8988T (cell line): ENCODE data around the gene PLVAP.
A peak's percentile ranks its signal among the peaks of the same experiment; 100 is the strongest.

Source experiments
- DNase-seq: peaks from one replicate; pipeline ENCODE4 v3.0.0; 2011

The PLVAP gene

GRCh38 chr19:17357078-17357666, 20.0 kb downstream of the PLVAP start:
- DNase-seq, result no peak

- no peak for DNase-seq
Measured at GRCh38 chr19:17353386-17353785, 23.8 kb downstream of the PLVAP start.

- DNase-seq, result no peak
Measured at GRCh38 chr19:17352608-17353280, 24.4 kb downstream of the PLVAP start.

- DNase-seq, result no peak
Measured at GRCh38 chr19:17351815-17352435, 25.2 kb downstream of the PLVAP start.

GRCh38 chr19:17348700-17349099, 28.4 kb downstream of the PLVAP start:
- DNase-seq, result no peak

GRCh38 chr19:17347877-17348276, 29.3 kb downstream of the PLVAP start:
- no peak for DNase-seq

- DNase-seq, result no peak
Measured at GRCh38 chr19:17347361-17347760, 29.8 kb downstream of the PLVAP start.

- DNase-seq, result peak; percentile 88
Measured at GRCh38 chr19:17346109-17346671, 31.0 kb downstream of the PLVAP start.

- DNase-seq, result no peak
Measured at GRCh38 chr19:17341845-17342244, 35.3 kb downstream of the PLVAP start.

GRCh38 chr19:17341386-17341785, 35.8 kb downstream of the PLVAP start:
- DNase-seq, result no peak

- no peak for DNase-seq
Measured at GRCh38 chr19:17340871-17341357, 36.2 kb downstream of the PLVAP start.

GRCh38 chr19:17340302-17340870, 36.8 kb downstream of the PLVAP start:
- no peak for DNase-seq

GRCh38 chr19:17339088-17339741, 37.9 kb downstream of the PLVAP start:
- DNase-seq, result no peak

- no peak for DNase-seq
Measured at GRCh38 chr19:17338433-17339078, 38.6 kb downstream of the PLVAP start.

- DNase-seq, result no peak
Measured at GRCh38 chr19:17337675-17338432, 39.3 kb downstream of the PLVAP start.

GRCh38 chr19:17336872-17337674, 40.1 kb downstream of the PLVAP start, which contains the start of gene GTPBP3:
Gene GTPBP3 (plus strand): TSS chr19:17337553. CDS start chr19:17337612, 59 bp downstream.
- DNase-seq, result peak; percentile 94

- DNase-seq, result no peak
Measured at GRCh38 chr19:17335575-17335974, 41.6 kb downstream of the PLVAP start.

- peak; percentile 96 for DNase-seq
Measured at GRCh38 chr19:17334414-17335409, 42.4 kb downstream of the PLVAP start, which contains the start of gene ANO8. Gene ANO8 (minus strand): TSS chr19:17334855. CDS start chr19:17334670, 185 bp downstream.
